Vagina (tissue), 2 donors: Measurements from ENCODE around the gene UCN. TPM values are rescaled to one million over a fixed set of nuclear protein-coding genes. Genes with fewer than 3 reads are reported as not detected.
"Not testable (repeated sequence)": the region's sequence is repeated elsewhere in the genome, so short reads cannot be mapped to it uniquely, and the experiment has no call there.

Experiments used
- DNase-seq, 2 donors: peaks; one replicate each; pipeline ENCODE4 v3.0.0-alpha.2; 2017; ENCODE audit errors: extremely low spot score in 2 of 2
- H3K27ac ChIP-seq: fragments of 200-600 bp; sonication (generic); one replicate; pipeline ENCODE4 v1.5.1; 2019
- H3K27me3 ChIP-seq: fragments of 200-600 bp; sonication (generic); one replicate; pipeline ENCODE4 v1.5.1; 2019
- H3K36me3 ChIP-seq, 2 donors: fragments of 200-600 bp; sonication (generic); one replicate each; pipeline ENCODE4 v1.5.1; 2017 to 2019
- H3K4me1 ChIP-seq: fragments of 200-600 bp; sonication (generic); one replicate; pipeline ENCODE4 v1.5.1; 2019
- H3K4me3 ChIP-seq, 2 donors: fragments of 200-600 bp; sonication (generic); 1 replicate in 1 of 2; 2 replicates in 1 of 2; pipeline ENCODE4 v1.5.1; 2016 to 2019
- H3K9me3 ChIP-seq: fragments of 200-600 bp; sonication (generic); one replicate; pipeline ENCODE4 v1.5.1; 2019
- CTCF ChIP-seq, 3 experiments: fragments of 450-650 bp in 2 of 3; fragments of 200-600 bp in 1 of 3; sonication (generic) in 1 of 3; IDR thresholded peaks; one replicate each; pipeline ENCODE4 v1.5.1; 2017 to 2019; ENCODE audit warnings: antibody characterized with exemption in 3 of 3, mild to moderate bottlenecking in 2 of 3, moderate library complexity in 2 of 3
- POLR2A ChIP-seq, 2 donors: fragments of 450-650 bp; IDR thresholded peaks; one replicate each; pipeline ENCODE4 v1.6.1; 2017; ENCODE audit warnings: antibody characterized with exemption in 2 of 2, mild to moderate bottlenecking in 2 of 2, moderate library complexity in 2 of 2
- POLR2AphosphoS5 ChIP-seq, 2 donors: sonication (generic); formaldehyde crosslinking; IDR thresholded peaks; one replicate each; pipeline ENCODE4 v1.9.0; 2017; ENCODE audit warnings: antibody characterized with exemption in 2 of 2, mild to moderate bottlenecking in 2 of 2, low read depth in 1 of 2; ENCODE audit not compliant: insufficient read depth in 1 of 2
- intact Hi-C: fragments of 100-400 bp; cut with DNase I; formaldehyde crosslinking; loops from one replicate; pipeline ENCODE4 v1.15.1; 2023
- total RNA-seq: library from RNA; depleted of rRNA; stranded (reverse); fragments of >200 nt; gene quantifications from one replicate; pipeline ENCODE4 v1.2.3, GENCODE V29; 2016

UCN gene
- total RNA-seq, 1 donor from 2014 or later = 3.2 TPM

GRCh38 chr2:27303093-27304025 is 4.9 kb downstream of the UCN start:
- TF ChIP-seq CTCF (IDR thresholded peaks at IDR 0.05) (peak; percentile 68 to 81 (median 69)), POLR2AphosphoS5 (IDR thresholded peaks at IDR 0.05; ENCODE audit: insufficient read depth in 1 of 2, low read depth in 1 of 2) (no peak), POLR2A (IDR thresholded peaks at IDR 0.05) (no peak)
- intact Hi-C loops = no loop called here
- peaks cover 22% of the 10 kb centered on the region for H3K27me3 ChIP-seq
- DNase-seq = no peak
- no peaks in the 10 kb centered on the region for H3K36me3 ChIP-seq
- H3K9me3 ChIP-seq = no peaks in the 10 kb centered on the region
- peak overlapping the region in 1 of 2 donors; percentile 2 for H3K4me3 ChIP-seq
- H3K27ac ChIP-seq = no peak overlapping the region
- H3K4me1 ChIP-seq = peaks cover 21% of the 10 kb centered on the region

- not testable (repeated sequence) for DNase-seq, H3K27me3 ChIP-seq, H3K27ac ChIP-seq
Measured at GRCh38 chr2:27300606-27301005, 7.6 kb downstream of the UCN start.

GRCh38 chr2:27298391-27299080 is 9.7 kb downstream of the UCN start:
- no peak for TF ChIP-seq POLR2AphosphoS5 (IDR thresholded peaks at IDR 0.05; ENCODE audit: insufficient read depth in 1 of 2, low read depth in 1 of 2)
- no peak for TF ChIP-seq CTCF (IDR thresholded peaks at IDR 0.05)
- no peak for TF ChIP-seq POLR2A (IDR thresholded peaks at IDR 0.05)
- no peak overlapping the region for H3K4me3 ChIP-seq
- intact Hi-C loops = no loop called here
- H3K36me3 ChIP-seq = no peaks in the 10 kb centered on the region
- H3K27me3 ChIP-seq = no peaks in the 10 kb centered on the region
- no peaks in the 10 kb centered on the region for H3K9me3 ChIP-seq
- H3K27ac ChIP-seq = no peak overlapping the region
- H3K4me1 ChIP-seq = no peaks in the 10 kb centered on the region
- no peak for DNase-seq

More at GRCh38 chr2:27300606-27301005, 7.6 kb downstream of the UCN start:
- H3K9me3 ChIP-seq, H3K4me3 ChIP-seq, intact Hi-C loops, H3K4me1 ChIP-seq, H3K36me3 ChIP-seq: not testable (repeated sequence)

- Histone ChIP-seq H3K27ac (no peak overlapping the region), H3K9me3 (no peaks in the 10 kb centered on the region), H3K27me3 (no peaks in the 10 kb centered on the region), H3K4me3 (no peak overlapping the region), H3K36me3 (no peaks in the 10 kb centered on the region), H3K4me1 (no peaks in the 10 kb centered on the region)
- intact Hi-C loops = no loop called here
- no peak for DNase-seq
- TF ChIP-seq POLR2A (IDR thresholded peaks at IDR 0.05) = no peak
- no peak for TF ChIP-seq POLR2AphosphoS5 (IDR thresholded peaks at IDR 0.05; ENCODE audit: insufficient read depth in 1 of 2, low read depth in 1 of 2)
- no peak for TF ChIP-seq CTCF (IDR thresholded peaks at IDR 0.05)
Measured at GRCh38 chr2:27297195-27297594, 11.1 kb downstream of the UCN start.

GRCh38 chr2:27296481-27296880 is 11.8 kb downstream of the UCN start:
- H3K4me1 ChIP-seq = no peaks in the 10 kb centered on the region
- H3K27ac ChIP-seq = no peak overlapping the region
- H3K27me3 ChIP-seq = no peaks in the 10 kb centered on the region
- intact Hi-C loops = no loop called here
- no peak for TF ChIP-seq CTCF (IDR thresholded peaks at IDR 0.05)
- DNase-seq = no peak
- H3K4me3 ChIP-seq = no peak overlapping the region
- no peaks in the 10 kb centered on the region for H3K9me3 ChIP-seq
- no peaks in the 10 kb centered on the region for H3K36me3 ChIP-seq
